GM19238 (cell line): ENCODE measurements around the gene VENTX.

Source experiments
- DNase-seq: peaks from one replicate; pipeline ENCODE4 v3.0.0; 2011; ENCODE audit warnings: low spot score; ENCODE audit not compliant: insufficient read length

VENTX gene

GRCh38 chr10:133201948-133202725, 35.5 kb upstream of the VENTX start:
- DNase-seq: no peak

DNA sequence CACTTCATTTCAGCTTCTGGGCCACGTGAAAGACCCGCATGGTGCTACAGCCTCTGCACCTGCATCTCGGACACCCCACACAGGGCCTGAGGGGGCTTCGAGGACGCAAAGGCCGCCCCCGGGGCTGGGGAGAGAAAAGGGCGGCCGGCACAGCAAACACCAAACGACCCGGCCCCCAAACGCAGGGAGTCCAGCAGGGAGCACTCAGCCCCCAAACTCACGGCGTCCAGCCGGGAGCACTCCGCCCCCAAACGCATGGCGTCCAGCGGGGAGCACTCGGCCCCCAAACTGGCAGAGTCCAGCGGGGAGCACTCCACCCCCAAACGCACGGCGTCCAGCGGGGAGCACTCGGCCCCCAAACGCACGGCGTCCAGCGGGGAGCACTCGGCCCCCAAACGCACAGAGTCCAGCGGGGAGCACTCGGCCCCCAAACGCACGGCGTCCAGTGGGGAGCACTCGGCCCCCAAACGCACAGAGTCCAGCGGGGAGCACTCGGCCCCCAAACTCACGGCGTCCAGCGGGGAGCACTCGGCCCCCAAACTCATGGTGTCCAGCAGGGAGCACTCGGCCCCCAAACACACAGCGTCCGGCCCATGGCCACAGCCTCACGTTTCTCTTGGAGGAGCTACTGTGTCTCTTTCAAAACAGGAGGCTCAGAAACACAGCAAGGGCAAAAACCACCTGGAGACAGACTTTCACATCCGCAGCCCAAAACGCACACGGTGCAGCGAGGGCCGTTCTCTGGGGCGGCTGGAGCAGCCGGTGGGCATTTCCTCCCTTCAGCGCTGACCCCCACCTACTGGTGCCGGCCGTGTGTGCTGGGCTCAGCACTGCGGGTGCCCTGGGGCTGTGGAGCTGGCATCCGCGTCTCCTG, 34.6 kb upstream of the VENTX start:
- DNase-seq: no peak

DNA sequence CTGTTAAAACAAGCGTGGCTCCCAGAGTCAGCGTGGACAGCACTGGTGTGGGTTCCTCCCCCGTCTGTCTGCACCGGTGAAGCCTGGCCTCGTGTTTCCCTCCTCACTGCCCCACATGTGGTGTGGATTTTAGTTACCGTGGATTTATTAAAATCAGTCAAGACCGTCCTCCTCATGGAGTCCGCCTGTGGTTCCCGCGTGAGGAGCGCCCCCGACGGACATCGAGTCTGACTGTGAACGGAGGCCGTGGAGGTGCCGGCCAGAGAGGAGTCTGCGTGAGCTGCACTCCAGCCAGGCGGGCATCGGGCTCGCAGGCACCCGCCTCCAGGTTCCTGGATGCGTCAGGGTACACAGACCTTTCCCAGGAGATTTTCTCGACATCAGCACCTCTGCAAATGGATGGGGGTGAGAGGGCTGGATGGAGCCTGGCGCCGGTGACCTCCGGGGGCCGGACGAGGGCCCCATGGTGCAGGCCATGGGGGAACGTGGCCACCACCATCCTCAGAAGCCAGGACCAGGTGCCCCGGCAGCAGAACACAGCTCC, 33.9 kb upstream of the VENTX start:
- no peak for DNase-seq

DNA sequence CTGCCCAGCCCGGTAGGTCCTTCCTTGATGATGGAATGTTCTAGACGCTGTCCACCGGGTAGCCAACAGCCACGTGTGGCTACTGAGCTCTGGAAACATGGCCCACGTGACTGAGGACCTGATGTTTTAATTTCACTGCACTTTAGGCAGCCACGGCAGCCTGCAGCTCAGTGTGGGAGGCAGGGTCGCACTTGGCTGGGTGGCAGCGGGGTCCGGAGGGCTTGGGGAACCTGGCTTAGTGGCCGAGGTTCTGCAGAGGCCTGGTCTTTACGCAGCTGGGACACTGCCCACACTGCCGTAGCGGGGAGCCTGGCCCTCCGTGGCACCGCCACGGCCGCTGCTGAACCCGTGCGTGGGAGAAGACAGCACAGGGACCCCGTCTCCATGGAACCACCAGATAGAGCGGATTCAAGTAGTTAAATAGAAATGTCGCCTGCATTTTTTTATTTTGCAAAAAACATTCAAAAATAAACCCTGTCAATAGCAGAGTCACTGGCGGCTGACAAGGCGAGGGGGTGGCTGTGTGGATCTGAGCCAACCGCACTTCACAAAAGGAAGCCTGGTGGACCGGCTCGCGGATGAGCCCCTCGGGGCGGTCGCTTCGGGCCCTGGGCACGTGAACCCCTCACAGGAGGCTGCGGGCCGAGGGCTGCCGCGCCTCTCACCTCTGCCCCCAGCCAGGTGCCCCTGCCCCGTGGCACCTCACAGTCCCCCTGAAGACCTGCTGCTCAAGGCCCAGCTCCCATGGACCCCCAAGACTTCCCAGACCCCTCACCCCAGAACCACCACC, 33.2 kb upstream of the VENTX start:
- no peak for DNase-seq

GRCh38 chr10:133205146-133205545, 32.5 kb upstream of the VENTX start:
- no peak for DNase-seq

- no peak for DNase-seq
Measured at GRCh38 chr10:133206356-133207040, 31.2 kb upstream of the VENTX start.

- DNase-seq: no peak
Measured at GRCh38 chr10:133207041-133207600, 30.5 kb upstream of the VENTX start.

DNA sequence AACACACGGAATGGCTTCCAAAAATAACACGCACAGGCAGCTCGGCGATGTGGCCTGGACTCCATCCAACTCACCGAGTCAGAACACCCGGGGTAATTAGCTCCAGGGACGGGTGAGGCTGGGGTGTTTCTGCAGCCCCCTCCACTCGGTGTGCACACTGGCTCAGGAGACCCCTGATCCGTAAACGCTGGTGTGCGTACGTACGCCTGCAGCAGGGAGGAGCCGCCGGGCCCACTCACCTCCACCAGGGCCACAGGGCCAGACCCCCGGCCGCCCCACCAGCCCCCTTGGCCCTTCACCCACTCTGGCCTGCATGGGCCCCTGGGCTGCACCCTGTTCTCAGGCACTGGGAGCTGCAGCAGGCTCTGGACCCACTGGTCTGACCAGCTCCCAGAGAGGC, 30.0 kb upstream of the VENTX start:
- no peak for DNase-seq

DNA sequence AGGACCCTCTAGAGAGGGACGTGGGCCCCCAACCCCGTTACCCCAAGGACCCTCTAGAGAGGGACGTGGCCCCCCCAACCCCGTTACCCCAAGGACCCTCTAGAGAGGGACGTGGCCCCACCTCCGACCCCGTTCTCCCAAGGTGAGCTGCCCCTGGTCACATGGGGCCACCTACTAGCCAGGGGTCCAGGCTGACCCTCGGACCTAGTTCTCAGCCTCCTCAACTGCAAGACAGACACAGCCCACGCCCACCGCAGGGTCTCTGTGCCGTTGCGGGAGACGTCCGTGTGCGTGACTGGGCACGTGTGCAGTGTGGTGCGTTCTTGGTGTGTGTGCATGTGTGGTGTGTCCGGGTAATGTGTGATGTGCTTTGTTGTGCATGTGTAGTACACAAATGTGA, 29.2 kb upstream of the VENTX start:
- DNase-seq: no peak

GRCh38 chr10:133209117-133209516, 28.5 kb upstream of the VENTX start:
- DNase-seq: no peak

GRCh38 chr10:133209641-133210040, 28.0 kb upstream of the VENTX start:
- DNase-seq: no peak

DNA sequence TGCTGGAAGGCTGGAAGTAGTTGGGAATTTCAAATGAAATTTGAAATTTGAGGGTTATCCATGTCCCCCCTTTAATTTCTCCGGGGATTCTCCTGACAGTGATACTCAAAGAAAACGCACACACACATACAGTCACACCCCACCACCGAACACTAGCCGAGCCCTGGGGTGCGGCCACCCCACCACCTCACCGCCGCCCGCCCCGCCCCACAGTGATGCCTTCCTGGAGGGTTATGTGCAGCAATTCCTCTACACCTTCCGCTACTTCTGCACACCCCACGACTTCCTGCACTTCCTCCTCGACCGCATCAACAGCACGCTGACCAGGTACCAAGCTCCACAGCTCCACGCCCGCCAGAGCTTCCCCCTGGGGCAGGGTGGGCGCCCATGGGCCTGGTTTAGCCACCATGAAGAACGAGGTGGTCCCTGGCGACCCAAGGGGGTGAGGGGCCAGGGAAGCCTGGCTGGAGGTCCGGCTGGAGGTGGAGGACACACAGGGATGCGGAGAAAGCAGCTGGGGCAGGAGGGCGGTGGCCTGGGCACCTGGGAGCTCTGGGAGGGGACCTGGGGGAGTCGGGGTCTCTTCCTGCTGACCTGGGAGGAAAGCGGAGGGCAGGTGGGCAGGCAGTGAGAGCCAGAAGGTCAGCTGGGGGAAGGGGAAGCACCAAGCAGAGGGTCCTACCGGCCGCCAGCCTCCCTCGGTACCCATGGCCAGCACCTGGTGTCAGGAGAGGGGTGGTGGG, 27.1 kb upstream of the VENTX start:
- no peak for DNase-seq

DNA sequence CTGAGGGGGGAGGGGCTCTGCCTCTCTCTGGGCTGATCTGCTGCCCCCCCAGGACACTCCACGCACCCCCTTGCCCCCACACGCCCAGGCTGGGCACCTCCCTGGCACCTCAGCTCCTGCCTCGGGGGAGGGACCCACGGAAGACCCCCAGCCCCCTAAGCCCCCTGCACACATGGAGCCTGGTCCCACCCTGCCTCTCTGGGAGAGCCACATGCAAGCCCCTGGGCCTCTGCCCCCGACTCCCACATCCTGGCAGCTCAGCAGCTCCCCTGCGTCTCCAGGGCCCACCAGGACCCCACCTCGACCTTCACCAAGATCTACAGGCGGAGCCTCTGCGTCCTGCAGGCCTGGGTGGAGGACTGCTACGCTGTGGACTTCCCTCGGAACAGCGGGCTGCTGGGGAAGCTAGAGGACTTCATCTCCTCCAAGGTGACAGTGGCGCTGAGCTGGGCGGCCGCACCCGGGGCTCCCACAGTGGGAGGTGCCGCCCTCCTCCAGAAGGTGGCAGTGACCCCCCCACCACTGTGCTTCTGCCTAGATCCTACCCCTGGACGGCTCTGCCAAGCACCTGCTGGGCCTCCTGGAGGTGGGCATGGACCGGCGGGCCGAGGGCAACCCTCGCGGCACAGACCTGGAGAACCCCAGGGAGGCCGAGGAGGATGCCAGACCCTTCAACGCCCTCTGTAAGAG, 26.4 kb upstream of the VENTX start:
- no peak for DNase-seq

DNA sequence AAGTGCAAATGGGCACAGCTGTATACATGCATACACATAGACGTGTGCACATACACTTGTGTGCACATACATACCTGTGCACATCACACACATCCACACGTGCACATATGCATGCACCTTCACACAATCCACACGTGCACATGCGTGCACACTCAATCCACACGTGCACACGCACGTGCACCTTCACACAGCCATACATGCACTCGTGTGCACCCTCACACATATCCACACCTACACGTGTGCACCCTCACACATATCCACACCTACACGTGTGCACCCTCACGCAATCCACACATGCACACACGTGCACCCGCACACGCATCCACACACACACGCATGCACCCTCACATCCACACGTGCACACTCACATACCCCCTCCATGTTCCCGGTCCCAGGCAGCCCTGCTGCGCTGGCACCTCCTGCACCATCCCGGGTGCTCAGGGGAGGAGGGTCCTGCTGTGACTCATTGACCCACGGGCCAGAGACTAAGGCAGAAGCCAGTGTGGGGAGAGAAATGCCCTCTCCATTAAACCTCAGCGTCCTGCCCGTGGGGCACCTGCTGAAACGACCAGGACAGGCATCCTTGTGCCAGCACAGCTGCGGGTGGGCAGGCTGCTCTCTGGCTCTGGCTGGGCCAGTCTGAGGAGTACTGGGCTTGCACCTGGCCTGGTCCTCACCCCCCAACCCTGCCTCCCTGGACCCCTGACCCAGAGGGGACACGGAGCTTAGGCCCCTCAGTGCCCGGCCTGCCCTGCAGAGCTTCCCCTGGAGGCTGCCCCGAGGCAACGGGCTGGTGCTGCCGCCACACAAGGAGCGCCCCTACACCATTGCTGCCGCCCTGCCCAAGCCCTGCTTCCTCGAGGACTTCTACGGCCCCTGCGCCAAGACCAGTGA, 25.4 kb upstream of the VENTX start:
- DNase-seq: no peak

GRCh38 chr10:133212853-133213494, 24.7 kb upstream of the VENTX start:
- DNase-seq: no peak

DNA sequence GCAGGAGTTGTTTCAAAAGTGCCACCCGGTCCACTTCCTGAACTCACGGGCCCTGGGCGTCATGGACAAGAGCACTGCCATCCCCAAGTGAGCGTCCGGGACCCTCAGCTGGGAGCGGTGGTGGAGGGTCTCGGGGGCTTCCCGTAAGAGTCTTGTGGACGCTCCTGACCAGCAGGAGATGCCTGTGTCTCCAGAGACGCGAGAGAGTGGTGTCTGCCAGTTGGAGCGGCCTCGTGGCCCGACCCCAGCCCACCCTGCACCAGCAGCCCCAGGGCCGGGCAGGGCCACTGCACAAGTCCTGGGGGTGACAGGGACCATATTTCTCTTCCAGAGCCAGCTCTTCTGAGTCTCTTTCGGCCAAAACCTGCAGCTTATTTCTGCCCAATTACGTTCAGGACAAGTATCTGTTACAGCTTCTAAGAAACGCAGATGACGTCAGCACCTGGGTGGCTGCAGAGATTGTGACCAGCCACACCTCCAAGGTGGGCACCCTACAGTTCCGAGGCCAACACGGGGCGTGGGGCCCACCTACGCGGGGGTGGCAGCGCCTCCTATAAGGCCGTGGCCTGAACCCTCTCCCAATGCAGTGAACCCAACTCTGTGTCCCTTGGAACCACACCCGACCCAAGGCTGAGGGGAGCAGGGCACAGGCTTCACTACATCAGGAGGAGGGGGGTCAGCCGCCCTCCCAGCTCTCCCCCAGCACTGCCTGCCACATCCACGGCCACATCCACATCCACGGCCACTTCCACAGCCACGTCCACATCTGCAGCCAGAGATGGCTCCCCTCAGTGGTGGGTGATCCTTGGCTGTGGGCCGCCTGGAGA, 23.8 kb upstream of the VENTX start:
- DNase-seq: no peak
